SH-SY5Y (cell line): ENCODE results near the gene ZDHHC16.

ENCODE experiments used
- GATA2 ChIP-seq: IDR thresholded peaks from 2 replicates; pipeline ENCODE4 v1.6.1; 2011; ENCODE audit warnings: mild to moderate bottlenecking, low read depth, low read length
- GATA3 ChIP-seq: IDR thresholded peaks from 2 replicates; pipeline ENCODE4 v1.6.1; 2011; ENCODE audit warnings: low read depth, mild to moderate bottlenecking, low read length, moderate library complexity

- TF ChIP-seq GATA2 (no peak), GATA3 (no peak)
Measured at GRCh38 chr10:97434055-97434454, 11.9 kb upstream of the ZDHHC16 start.
